ENCODE measurements around the gene PERM1.
"Not testable (repeated sequence)": the region's sequence is repeated elsewhere in the genome, so short reads cannot be mapped to it uniquely, and the experiment has no call there.

The PERM1 gene

GRCh38 chr1:980602-981395 lies 1.1 kb downstream of the PERM1 start:
- Mint-ChIP-seq H3K27me3 (peaks cover 20% of the 10 kb centered on the region), H3K4me3 (no peak overlapping the region), H3K4me1 (peaks cover 5% of the 10 kb centered on the region), H3K36me3 (peaks cover 4% of the 10 kb centered on the region), H3K9me3 (no peaks in the 10 kb centered on the region), H3K27ac (no peak overlapping the region)
- no peak for ATAC-seq (ENCODE audit: low read depth)
- no peak for DNase-seq (ENCODE audit: low spot score in 2 of 2)

GRCh38 chr1:980137-980571 lies 1.7 kb downstream of the PERM1 start:
- no peak for DNase-seq (ENCODE audit: low spot score in 2 of 2)
- H3K4me3 Mint-ChIP-seq, result no peak overlapping the region
- H3K27me3 Mint-ChIP-seq, result peaks cover 21% of the 10 kb centered on the region
- no peaks in the 10 kb centered on the region for H3K9me3 Mint-ChIP-seq
- no peak overlapping the region for H3K27ac Mint-ChIP-seq
- peaks cover 5% of the 10 kb centered on the region for H3K4me1 Mint-ChIP-seq
- ATAC-seq (ENCODE audit: low read depth), result no peak
- peaks cover 4% of the 10 kb centered on the region for H3K36me3 Mint-ChIP-seq

GRCh38 chr1:979744-980072 lies 2.2 kb downstream of the PERM1 start:
- DNase-seq (ENCODE audit: low spot score in 2 of 2), result no peak
- Mint-ChIP-seq H3K9me3 (no peaks in the 10 kb centered on the region), H3K27me3 (peaks cover 23% of the 10 kb centered on the region), H3K36me3 (peaks cover 4% of the 10 kb centered on the region), H3K4me1 (peaks cover 5% of the 10 kb centered on the region), H3K27ac (no peak overlapping the region), H3K4me3 (no peak overlapping the region)
- ATAC-seq (ENCODE audit: low read depth), result no peak

GRCh38 chr1:978835-979743 lies 2.8 kb downstream of the PERM1 start:
- Mint-ChIP-seq H3K36me3 (peaks cover 4% of the 10 kb centered on the region), H3K4me3 (no peak overlapping the region), H3K4me1 (peaks cover 5% of the 10 kb centered on the region), H3K27me3 (peaks cover 24% of the 10 kb centered on the region), H3K9me3 (no peaks in the 10 kb centered on the region), H3K27ac (no peak overlapping the region)
- ATAC-seq (ENCODE audit: low read depth) (no peak), DNase-seq (ENCODE audit: low spot score in 2 of 2) (no peak)

- Mint-ChIP-seq H3K27ac (no peak overlapping the region), H3K27me3 (peaks cover 23% of the 10 kb centered on the region), H3K4me1 (peaks cover 3% of the 10 kb centered on the region), H3K4me3 (peak overlapping the region; percentile 62), H3K36me3 (peaks cover 4% of the 10 kb centered on the region), H3K9me3 (no peaks in the 10 kb centered on the region)
- ATAC-seq (ENCODE audit: low read depth) (no peak), DNase-seq (ENCODE audit: low spot score in 2 of 2) (no peak)
These were observed 3.6 kb downstream of the PERM1 start for GRCh38 chr1:978069-978834.

GRCh38 chr1:976791-977190 lies 5.1 kb downstream of the PERM1 start:
- not testable (repeated sequence) for ATAC-seq (ENCODE audit: low read depth)

GRCh38 chr1:975896-976683 lies 5.8 kb downstream of the PERM1 start:
- ATAC-seq (ENCODE audit: low read depth) (peak; percentile 88), DNase-seq (ENCODE audit: low spot score in 2 of 2) (peak; percentile 44 to 72)
- Mint-ChIP-seq H3K4me1 (peaks cover 3% of the 10 kb centered on the region), H3K9me3 (no peaks in the 10 kb centered on the region), H3K27me3 (peaks cover 17% of the 10 kb centered on the region), H3K4me3 (peak overlapping the region; percentile 29), H3K36me3 (peaks cover 4% of the 10 kb centered on the region), H3K27ac (no peak overlapping the region)

More at GRCh38 chr1:976791-977190, 5.1 kb downstream of the PERM1 start:
- not testable (repeated sequence) for DNase-seq (ENCODE audit: low spot score in 2 of 2); H3K4me3 Mint-ChIP-seq; H3K9me3 Mint-ChIP-seq; H3K27ac Mint-ChIP-seq; H3K4me1 Mint-ChIP-seq; H3K36me3 Mint-ChIP-seq
- peaks cover 17% of the 10 kb centered on the region for H3K27me3 Mint-ChIP-seq

- ATAC-seq (ENCODE audit: low read depth) (no peak), DNase-seq (ENCODE audit: low spot score in 2 of 2) (no peak)
- Mint-ChIP-seq H3K36me3 (peaks cover 4% of the 10 kb centered on the region), H3K27ac (no peak overlapping the region), H3K4me3 (no peak overlapping the region), H3K4me1 (peaks cover 3% of the 10 kb centered on the region), H3K27me3 (peaks cover 17% of the 10 kb centered on the region), H3K9me3 (no peaks in the 10 kb centered on the region)
These were observed 6.5 kb downstream of the PERM1 start for GRCh38 chr1:975365-975764.

- Mint-ChIP-seq H3K36me3 (peaks cover 4% of the 10 kb centered on the region), H3K4me3 (peak overlapping the region; percentile 53), H3K27ac (no peak overlapping the region), H3K9me3 (no peaks in the 10 kb centered on the region), H3K27me3 (peaks cover 17% of the 10 kb centered on the region), H3K4me1 (peaks cover 3% of the 10 kb centered on the region)
- DNase-seq (ENCODE audit: low spot score in 2 of 2) (no peak), ATAC-seq (ENCODE audit: low read depth) (no peak)
These were observed 7.1 kb downstream of the PERM1 start for GRCh38 chr1:974687-975328.

- ATAC-seq (ENCODE audit: low read depth) (no peak), DNase-seq (ENCODE audit: low spot score in 2 of 2) (no peak)
- H3K9me3 Mint-ChIP-seq, result no peaks in the 10 kb centered on the region
- no peak overlapping the region for H3K27ac Mint-ChIP-seq
- H3K4me3 Mint-ChIP-seq, result no peak overlapping the region
- peaks cover 22% of the 10 kb centered on the region for H3K27me3 Mint-ChIP-seq
- H3K4me1 Mint-ChIP-seq, result peaks cover 3% of the 10 kb centered on the region
- H3K36me3 Mint-ChIP-seq, result peaks cover 4% of the 10 kb centered on the region
These were observed 7.6 kb downstream of the PERM1 start for GRCh38 chr1:974293-974640.

GRCh38 chr1:973459-974292 lies 8.2 kb downstream of the PERM1 start:
- no peak overlapping the region for H3K4me3 Mint-ChIP-seq
- peaks cover 23% of the 10 kb centered on the region for H3K27me3 Mint-ChIP-seq
- ATAC-seq (ENCODE audit: low read depth) (no peak), DNase-seq (ENCODE audit: low spot score in 2 of 2) (no peak)
- H3K4me1 Mint-ChIP-seq, result peaks cover 3% of the 10 kb centered on the region
- no peaks in the 10 kb centered on the region for H3K9me3 Mint-ChIP-seq
- H3K27ac Mint-ChIP-seq, result no peak overlapping the region
- H3K36me3 Mint-ChIP-seq, result peaks cover 4% of the 10 kb centered on the region

GRCh38 chr1:972726-973458 lies 9.0 kb downstream of the PERM1 start:
- Mint-ChIP-seq H3K27me3 (peaks cover 23% of the 10 kb centered on the region), H3K4me1 (peaks cover 3% of the 10 kb centered on the region), H3K9me3 (no peaks in the 10 kb centered on the region), H3K4me3 (no peak overlapping the region), H3K27ac (no peak overlapping the region), H3K36me3 (no peaks in the 10 kb centered on the region)
- DNase-seq (ENCODE audit: low spot score in 2 of 2) (no peak), ATAC-seq (ENCODE audit: low read depth) (no peak)
